Common myeloid progenitor, CD34-positive (primary cell): ENCODE data around the gene TMEM120A.

Experiments used
- CTCF ChIA-PET: fragments of 350-600 bp; sonication (Branson Sonifier 250); formaldehyde crosslinking; loops from one replicate; lab custom pipeline; 2021; ENCODE audit warnings: antibody characterized with exemption; lab: Charles Lee
- POLR2A ChIA-PET: fragments of 350-600 bp; sonication (Branson Sonifier 250); formaldehyde crosslinking; loops from one replicate; lab custom pipeline; 2021; ENCODE audit warnings: antibody characterized with exemption; lab: Charles Lee
- DNase-seq, 3 donors: peaks; one replicate each; pipeline versions ENCODE4 v3.0.0 to v3.0.0-alpha.2; 2013
- H3K27ac ChIP-seq, 2 experiments: 1 replicate in 1 of 2; 2 replicates in 1 of 2; pipeline ENCODE4 v1.7.0; 2013; ENCODE audit warnings: inconsistent platforms in 2 of 2, low read length in 2 of 2, mild to moderate bottlenecking in 2 of 2, low read depth in 1 of 2, moderate library complexity in 1 of 2; ENCODE audit not compliant: severe bottlenecking in 2 of 2, insufficient read depth in 1 of 2, poor library complexity in 1 of 2
- H3K27me3 ChIP-seq, 5 experiments: replicated peaks in 2 of 5; 1 replicate in 3 of 5; 2 replicates in 2 of 5; pipeline versions ENCODE4 v1.6.1 to v1.7.0; 2013; ENCODE audit warnings: low read length in 4 of 5, mild to moderate bottlenecking in 2 of 5, moderate library complexity in 2 of 5, inconsistent platforms in 1 of 5; ENCODE audit not compliant: insufficient read depth in 5 of 5, control insufficient read depth in 4 of 5
- H3K36me3 ChIP-seq, 4 experiments: 1 replicate in 2 of 4; 2 replicates in 2 of 4; pipeline versions ENCODE4 v1.6.1 to v1.7.0; 2013; ENCODE audit warnings: low read length in 3 of 4, control low read depth in 1 of 4, mild to moderate bottlenecking in 1 of 4; ENCODE audit not compliant: control insufficient read depth in 4 of 4, insufficient read depth in 4 of 4
- H3K4me1 ChIP-seq, 4 experiments: 1 replicate in 3 of 4; 2 replicates in 1 of 4; pipeline versions ENCODE4 v1.6.1 to v1.7.1; 2013; ENCODE audit warnings: low read length in 3 of 4, mild to moderate bottlenecking in 3 of 4, control low read depth in 1 of 4, inconsistent platforms in 1 of 4, moderate library complexity in 1 of 4; ENCODE audit not compliant: control insufficient read depth in 4 of 4, insufficient read depth in 4 of 4; ENCODE audit errors: control extremely low read depth in 1 of 4
- H3K4me3 ChIP-seq, 7 experiments: 1 replicate in 4 of 7; 2 replicates in 3 of 7; pipeline versions ENCODE4 v1.5.1 to v1.7.0; 2013; ENCODE audit warnings: mild to moderate bottlenecking in 7 of 7, low read length in 6 of 7, moderate library complexity in 6 of 7, inconsistent platforms in 2 of 7, low read depth in 2 of 7, control low read depth in 1 of 7; ENCODE audit not compliant: insufficient read depth in 4 of 7, control insufficient read depth in 1 of 7; ENCODE audit errors: extremely low read depth in 1 of 7
- H3K9me3 ChIP-seq, 5 experiments: 1 replicate in 4 of 5; 2 replicates in 1 of 5; pipeline versions ENCODE4 v1.6.1 to v1.7.1; 2013; ENCODE audit warnings: low read length in 4 of 5, mild to moderate bottlenecking in 2 of 5, inconsistent platforms in 1 of 5, low read depth in 1 of 5, moderate library complexity in 1 of 5; ENCODE audit not compliant: control insufficient read depth in 4 of 5, insufficient read depth in 2 of 5; ENCODE audit errors: control extremely low read depth in 1 of 5
- WGBS: methylation state at CpG from one replicate; pipeline ENCODE4 v1.1.5; 2013; ENCODE audit not compliant: insufficient coverage; 5-methylcytosine and 5-hydroxymethylcytosine counted together

TMEM120A gene

GRCh38 chr7:75971961-75972763 lies 22.2 kb downstream of the TMEM120A start:
- CTCF ChIA-PET: interaction anchor here (0.9 to 1.0 kb wide), 2 partner anchors 49 to 392 kb away, joined by 3 read pairs; no protein-coding TSS in a partner anchor

DNA sequence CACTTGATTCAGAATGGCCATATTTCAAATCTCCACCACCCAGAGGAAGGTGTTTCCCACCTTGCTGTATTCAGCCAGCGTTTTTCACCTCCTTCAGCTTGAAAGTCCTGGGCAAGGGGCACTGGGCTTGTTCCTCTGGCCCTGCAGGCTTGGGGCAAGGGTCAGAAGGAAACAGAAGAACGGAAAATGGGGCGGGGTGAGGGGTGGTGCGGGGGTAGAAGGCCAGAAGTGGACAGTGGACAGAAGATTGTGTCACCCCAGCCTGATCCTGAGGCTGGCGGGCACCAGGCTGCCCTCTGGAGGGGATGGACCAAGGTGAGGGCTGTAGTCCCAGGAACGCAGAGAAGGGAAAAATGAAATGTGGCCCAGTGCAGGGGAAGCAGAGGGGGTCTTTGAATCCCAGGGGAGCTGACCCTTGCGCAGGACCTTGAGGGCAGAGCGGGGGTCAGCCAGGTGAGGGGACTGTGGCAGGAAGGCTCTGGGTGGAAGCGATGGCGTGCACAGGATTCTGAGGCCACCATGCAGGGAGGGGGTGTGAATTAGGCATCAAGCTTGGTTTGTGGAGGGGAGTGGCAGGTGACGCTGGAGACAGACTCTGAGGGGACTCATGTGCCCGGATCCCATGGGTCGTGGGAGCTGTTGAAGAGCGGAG lies 23.0 kb downstream of the TMEM120A start:
- ChIA-PET CTCF (interaction anchor here (0.6 to 0.9 kb wide), 2 partner anchors 105 to 391 kb away, joined by 3 read pairs; no protein-coding TSS in a partner anchor), POLR2A (no interaction called here)
- 97% methylated on average over 13 of the region's 14 CpGs for WGBS
- Histone ChIP-seq H3K4me3 (no peak overlapping the region), H3K27ac (no peak overlapping the region), H3K4me1 (peaks cover 0 to 23% (median 12%) of the 10 kb centered on the region in 4 experiments), H3K9me3 (no peaks in the 10 kb centered on the region), H3K36me3 (peaks cover 0 to 10% (median 0%) of the 10 kb centered on the region in 4 experiments), H3K27me3 (no peaks in the 10 kb centered on the region)
- no peak for DNase-seq

More at GRCh38 chr7:75971961-75972763, 22.2 kb downstream of the TMEM120A start:
- H3K36me3 ChIP-seq: peaks cover 0 to 10% (median 0%) of the 10 kb centered on the region in 4 experiments
- H3K4me1 ChIP-seq: peaks cover 0 to 20% (median 9%) of the 10 kb centered on the region in 4 experiments
- no peak overlapping the region for H3K4me3 ChIP-seq
- POLR2A ChIA-PET: no interaction called here
- peak in 2 of 3 donors; percentile 30 to 57 for DNase-seq
- no peak overlapping the region for H3K27ac ChIP-seq
- H3K27me3 ChIP-seq: no peaks in the 10 kb centered on the region
- no peaks in the 10 kb centered on the region for H3K9me3 ChIP-seq
- WGBS: 82% methylated on average over 18 of the region's 19 CpGs

DNA sequence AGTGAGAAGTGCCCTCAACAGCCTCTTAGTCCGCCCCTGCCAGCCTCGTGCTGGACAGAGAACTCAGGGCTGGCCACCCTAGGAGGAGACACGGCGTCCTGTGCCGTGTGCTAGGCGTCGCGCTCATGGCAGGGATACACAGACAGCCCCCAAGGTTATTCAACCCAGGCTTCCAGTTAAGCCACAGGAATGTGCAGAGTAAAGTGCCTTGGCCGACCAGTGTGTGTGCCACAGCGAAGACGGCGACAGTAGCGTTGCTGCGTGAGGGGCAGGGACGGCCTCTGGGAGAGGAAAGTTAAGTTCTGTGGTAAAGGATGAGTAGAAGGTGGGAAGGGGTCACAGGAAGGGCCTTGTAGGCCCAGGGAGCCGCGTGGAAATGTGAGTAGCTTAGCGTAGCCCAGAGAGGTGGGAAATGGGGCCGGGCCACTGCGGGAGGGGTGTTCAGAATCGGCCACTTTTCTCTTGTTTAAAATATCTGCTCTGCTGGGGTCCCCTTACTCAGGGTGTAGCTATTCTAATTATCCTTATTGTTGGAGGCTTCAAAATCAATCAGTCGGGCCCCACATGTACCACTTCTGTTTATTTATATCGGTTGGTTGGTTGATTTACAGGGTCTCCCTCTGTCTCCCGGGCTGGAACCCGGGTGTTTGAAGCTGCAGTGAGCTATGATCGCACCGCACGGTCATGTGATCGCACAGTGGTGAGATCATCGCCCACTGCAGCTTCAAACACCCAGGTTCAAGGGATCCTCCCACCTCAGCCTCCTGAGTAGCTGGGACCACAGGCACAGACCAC lies 24.5 kb downstream of the TMEM120A start:
- Histone ChIP-seq H3K4me3 (no peak overlapping the region), H3K9me3 (no peaks in the 10 kb centered on the region), H3K27ac (no peak overlapping the region), H3K27me3 (no peaks in the 10 kb centered on the region), H3K4me1 (peaks cover 0 to 23% (median 12%) of the 10 kb centered on the region in 4 experiments), H3K36me3 (peaks cover 0 to 16% (median 2%) of the 10 kb centered on the region in 4 experiments)
- 94% methylated on average over 30 of the region's 30 CpGs for WGBS
- POLR2A ChIA-PET: no interaction called here
- DNase-seq: no peak
- CTCF ChIA-PET: interaction anchor here (1.2 kb wide), 1 partner anchor 16 kb away, joined by 3 read pairs; no protein-coding TSS in a partner anchor

DNA sequence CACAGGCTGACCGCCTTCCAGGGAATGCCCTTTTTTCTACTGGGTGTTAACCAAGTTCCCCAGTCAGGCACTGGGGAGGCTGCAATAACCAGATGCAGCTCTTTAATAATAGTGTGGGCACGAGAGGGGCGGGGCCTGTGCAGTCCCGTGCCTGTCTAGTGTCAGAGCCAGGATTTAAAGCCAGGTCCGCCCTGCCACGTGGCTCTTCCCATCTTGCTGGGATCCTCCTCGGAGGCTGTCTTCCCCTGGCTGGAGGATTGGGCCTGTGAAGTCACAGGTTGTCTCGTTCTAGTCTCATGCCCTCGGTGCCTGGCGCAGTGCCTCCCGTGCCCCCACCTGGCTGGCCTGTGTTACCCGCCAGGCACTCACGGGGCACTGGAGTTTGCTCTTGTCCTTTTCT lies 25.2 kb downstream of the TMEM120A start:
- Histone ChIP-seq H3K4me1 (peaks cover 0 to 23% (median 12%) of the 10 kb centered on the region in 4 experiments), H3K36me3 (peaks cover 0 to 16% (median 2%) of the 10 kb centered on the region in 4 experiments), H3K27ac (no peak overlapping the region), H3K27me3 (no peaks in the 10 kb centered on the region), H3K4me3 (no peak overlapping the region), H3K9me3 (no peaks in the 10 kb centered on the region)
- 95% methylated on average over 11 of the region's 13 CpGs for WGBS
- no peak for DNase-seq
- CTCF ChIA-PET: interaction anchor here (1.2 kb wide), 1 partner anchor 15 kb away, joined by 3 read pairs; no protein-coding TSS in a partner anchor
- POLR2A ChIA-PET: no interaction called here

DNA sequence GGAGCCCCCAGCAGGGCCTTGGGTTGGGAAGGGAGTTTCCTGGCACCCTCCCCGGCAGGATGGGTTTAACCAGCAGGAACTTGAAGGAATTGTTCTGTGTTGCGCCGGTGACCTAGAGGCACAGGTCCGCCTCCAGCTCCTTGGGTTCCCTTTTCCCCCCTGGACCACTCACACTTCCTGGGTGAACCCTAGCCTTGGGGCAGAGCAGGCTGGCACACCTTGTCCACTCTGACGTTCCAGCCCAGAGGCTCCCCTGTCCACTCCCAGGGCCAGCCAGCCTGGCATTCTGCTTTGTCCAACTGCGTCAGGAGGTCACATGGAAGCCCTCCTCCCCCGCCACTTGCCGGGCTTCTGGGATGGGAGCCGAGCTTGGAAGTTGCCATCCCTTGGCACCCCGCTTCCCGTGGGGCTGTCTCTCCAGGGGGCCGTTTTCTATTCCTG lies 25.8 kb downstream of the TMEM120A start:
- Histone ChIP-seq H3K27ac (no peak overlapping the region), H3K4me3 (no peak overlapping the region), H3K27me3 (no peaks in the 10 kb centered on the region), H3K4me1 (peaks cover 0 to 23% (median 13%) of the 10 kb centered on the region in 4 experiments), H3K9me3 (no peaks in the 10 kb centered on the region), H3K36me3 (peaks cover 0 to 16% (median 2%) of the 10 kb centered on the region in 4 experiments)
- ChIA-PET POLR2A (no interaction called here), CTCF (no interaction called here)
- WGBS: 98% methylated on average over 10 of the region's 12 CpGs
- DNase-seq: no peak

GRCh38 chr7:75968012-75968411 lies 26.4 kb downstream of the TMEM120A start:
- Histone ChIP-seq H3K27me3 (no peaks in the 10 kb centered on the region), H3K27ac (no peak overlapping the region), H3K4me3 (peak overlapping the region in 3 of 7 experiments; percentile 16 to 60 (median 32)), H3K36me3 (peaks cover 0 to 16% (median 2%) of the 10 kb centered on the region in 4 experiments), H3K4me1 (peaks cover 0 to 29% (median 17%) of the 10 kb centered on the region in 4 experiments), H3K9me3 (no peaks in the 10 kb centered on the region)
- 87% methylated on average over 10 of the region's 10 CpGs for WGBS
- DNase-seq: no peak
- POLR2A ChIA-PET: no interaction called here
- CTCF ChIA-PET: interaction anchor here (0.6 to 0.9 kb wide), 2 partner anchors 53 to 77 kb away, joined by 3 read pairs; no protein-coding TSS in a partner anchor
